ENCODE measurements around the gene MREG. TPM values are rescaled to one million over a fixed set of nuclear protein-coding genes. Genes with fewer than 3 reads are reported as not detected.

The MREG gene
- total and polyA plus RNA-seq, 10 of the 15 experiments (the other 5 are each of a cell fraction or from before 2014, with no cell fraction given): 6.9 to 45.0 (median 28.5) TPM

DNA sequence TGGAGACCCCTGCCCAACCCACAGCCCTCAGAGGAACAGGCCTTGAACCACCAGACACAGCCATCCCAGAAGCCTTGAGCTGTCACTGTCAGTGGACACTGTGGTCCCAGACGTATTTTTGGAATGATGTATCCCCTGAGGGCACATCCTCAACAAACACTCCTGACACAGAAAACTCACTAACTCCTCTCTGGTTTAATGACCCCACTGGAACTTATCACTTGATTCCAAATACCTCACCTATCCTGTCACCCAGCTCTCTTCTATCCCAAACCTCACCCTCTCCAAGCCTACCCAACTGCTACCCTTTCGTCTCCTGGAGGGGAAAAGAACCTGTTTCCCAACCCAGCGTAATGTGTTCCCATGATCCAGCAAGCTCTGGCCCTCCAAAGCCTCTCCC is 111.6 kb downstream of the MREG start:
- H2AFZ ChIP-seq (ENCODE audit: control insufficient read depth, low read depth, low read length): no peak overlapping the region
- ChIA-PET SMC1A (ENCODE audit: uncharacterized antibody, unreplicated experiment) (interaction anchor here (1.2 to 2.8 kb wide), 6 partner anchors 11 to 90 kb away, joined by 3 to 29 read pairs (median 6); no protein-coding TSS in a partner anchor), CTCF (interaction anchor here (1.2 to 3.4 kb wide), 3 partner anchors 10 to 73 kb away, joined by 3 to 16 read pairs (median 5); no protein-coding TSS in a partner anchor), RAD21 (ENCODE audit: unreplicated experiment) (interaction anchor here (1.7 to 4.3 kb wide), 4 partner anchors 12 to 22 kb away, joined by 4 to 19 read pairs (median 6); no protein-coding TSS in a partner anchor), POLR2A (interaction anchor here (1.2 to 2.4 kb wide), 3 partner anchors 12 to 17 kb away, joined by 3 to 12 read pairs (median 5); no protein-coding TSS in a partner anchor)
- H3K27me3 ChIP-seq (replicated peaks in 1 of 2; ENCODE audit: control insufficient read depth in 2 of 2, insufficient read depth in 2 of 2, low read length in 1 of 2): no peaks in the 10 kb centered on the region
- no peak overlapping the region for H3K4me2 ChIP-seq (ENCODE audit: control insufficient read depth, insufficient read depth)
- H3K4me3 ChIP-seq: no peak overlapping the region
- no peaks in the 10 kb centered on the region for H3K4me1 ChIP-seq (ENCODE audit: control insufficient read depth, insufficient read depth, low read length)
- DNase-seq (ENCODE audit: low read depth, low spot score) (no peak), ATAC-seq (no peak), FAIRE-seq (no peak)
- BruUV-seq (replicated peaks): no TSS peak
- 61% methylated on average over 3 of the region's 3 CpGs for WGBS (ENCODE audit: insufficient coverage, insufficient replicate concordance, low lambda C conversion rate, missing lambda C conversion rate)
- H3K36me3 ChIP-seq (ENCODE audit: control insufficient read depth in 2 of 2, insufficient read depth in 2 of 2, low read length in 1 of 2): no peaks in the 10 kb centered on the region
- no peaks in the 10 kb centered on the region for H3K79me2 ChIP-seq (ENCODE audit: control insufficient read depth, insufficient read depth, low read length)
- in situ Hi-C loops (cut with MboI) (loop anchor here (25.0 kb wide), 1 partner anchor 439 kb away; no protein-coding TSS in a partner anchor), intact Hi-C loops (cut with micrococcal nuclease; ENCODE audit: unreplicated experiment) (no loop called here)
- H3K27ac ChIP-seq (ENCODE audit: control insufficient read depth, insufficient read depth): no peak overlapping the region
- H3K9ac ChIP-seq (ENCODE audit: control insufficient read depth, insufficient read depth, low read length): no peak overlapping the region
- TF ChIP-seq YBX1 (IDR thresholded peaks at IDR 0.05): no peak
- no peak for TF ChIP-seq CEBPB (IDR thresholded peaks at IDR 0.05; ENCODE audit: borderline replicate concordance in 1 of 2, low read depth in 2 of 2, low read length in 2 of 2)
- TF ChIP-seq, protein P1, sequence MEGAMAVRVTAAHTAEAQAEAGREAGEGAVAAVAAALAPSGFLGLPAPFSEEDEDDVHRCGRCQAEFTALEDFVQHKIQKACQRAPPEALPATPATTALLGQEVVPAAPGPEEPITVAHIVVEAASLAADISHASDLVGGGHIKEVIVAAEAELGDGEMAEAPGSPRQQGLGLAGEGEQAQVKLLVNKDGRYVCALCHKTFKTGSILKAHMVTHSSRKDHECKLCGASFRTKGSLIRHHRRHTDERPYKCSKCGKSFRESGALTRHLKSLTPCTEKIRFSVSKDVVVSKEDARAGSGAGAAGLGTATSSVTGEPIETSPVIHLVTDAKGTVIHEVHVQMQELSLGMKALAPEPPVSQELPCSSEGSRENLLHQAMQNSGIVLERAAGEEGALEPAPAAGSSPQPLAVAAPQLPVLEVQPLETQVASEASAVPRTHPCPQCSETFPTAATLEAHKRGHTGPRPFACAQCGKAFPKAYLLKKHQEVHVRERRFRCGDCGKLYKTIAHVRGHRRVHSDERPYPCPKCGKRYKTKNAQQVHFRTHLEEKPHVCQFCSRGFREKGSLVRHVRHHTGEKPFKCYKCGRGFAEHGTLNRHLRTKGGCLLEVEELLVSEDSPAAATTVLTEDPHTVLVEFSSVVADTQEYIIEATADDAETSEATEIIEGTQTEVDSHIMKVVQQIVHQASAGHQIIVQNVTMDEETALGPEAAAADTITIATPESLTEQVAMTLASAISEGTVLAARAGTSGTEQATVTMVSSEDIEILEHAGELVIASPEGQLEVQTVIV (IDR thresholded peaks at IDR 0.05; ENCODE audit: borderline replicate concordance, partially characterized antibody): no peak
- no peak for TF ChIP-seq JUND (IDR thresholded peaks at IDR 0.05; ENCODE audit: low read depth, low read length)
- no peak for TF ChIP-seq SIN3A (IDR thresholded peaks at IDR 0.05; ENCODE audit: low read depth, low read length)
- TF ChIP-seq FOXM1 (IDR thresholded peaks at IDR 0.05; ENCODE audit: low read depth, low read length): no peak
- no peak for TF ChIP-seq SMAD5 (IDR thresholded peaks at IDR 0.05; ENCODE audit: low read depth)
- no peak for TF ChIP-seq RAD51 (IDR thresholded peaks at IDR 0.05)
- no peak for TF ChIP-seq CBFB (IDR thresholded peaks at IDR 0.05; ENCODE audit: low read depth)
- no peak for TF ChIP-seq TBL1XR1 (IDR thresholded peaks at IDR 0.05; ENCODE audit: low read depth, low read length)
- TF ChIP-seq ATF7 (IDR thresholded peaks at IDR 0.05; ENCODE audit: low read depth): no peak
- TF ChIP-seq SMARCA5 (IDR thresholded peaks at IDR 0.05): no peak
- no peak for TF ChIP-seq HDAC2 (IDR thresholded peaks at IDR 0.05)
- no peak for TF ChIP-seq SUZ12 (IDR thresholded peaks at IDR 0.05; ENCODE audit: unreplicated experiment)
- TF ChIP-seq IRF3 (IDR thresholded peaks at IDR 0.05): no peak
- no peak for TF ChIP-seq SIX5 (IDR thresholded peaks at IDR 0.05; ENCODE audit: low read depth, low read length, severe bottlenecking)
- no peak for TF ChIP-seq RFX5 (IDR thresholded peaks at IDR 0.05; ENCODE audit: low read depth, low read length)
- no peak for TF ChIP-seq POU2F2 (IDR thresholded peaks at IDR 0.05; ENCODE audit: borderline replicate concordance, low read depth, low read length)
- no peak for TF ChIP-seq BCL11A (IDR thresholded peaks at IDR 0.05; ENCODE audit: low read depth, low read length)
- TF ChIP-seq, protein P2, sequence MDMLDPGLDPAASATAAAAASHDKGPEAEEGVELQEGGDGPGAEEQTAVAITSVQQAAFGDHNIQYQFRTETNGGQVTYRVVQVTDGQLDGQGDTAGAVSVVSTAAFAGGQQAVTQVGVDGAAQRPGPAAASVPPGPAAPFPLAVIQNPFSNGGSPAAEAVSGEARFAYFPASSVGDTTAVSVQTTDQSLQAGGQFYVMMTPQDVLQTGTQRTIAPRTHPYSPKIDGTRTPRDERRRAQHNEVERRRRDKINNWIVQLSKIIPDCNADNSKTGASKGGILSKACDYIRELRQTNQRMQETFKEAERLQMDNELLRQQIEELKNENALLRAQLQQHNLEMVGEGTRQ (IDR thresholded peaks at IDR 0.05; ENCODE audit: borderline replicate concordance, low read depth, low read length): no peak
- H3K9me3 ChIP-seq (replicated peaks; ENCODE audit: control insufficient read depth, insufficient read depth, low read length): no peaks in the 10 kb centered on the region
- no peaks in the 10 kb centered on the region for H4K20me1 ChIP-seq (ENCODE audit: control insufficient read depth, insufficient read depth)
